K562 (cell line): ENCODE measurements around the gene ZRANB3.

ENCODE experiments used
- AFF1 ChIP-seq, 2 experiments: fragments of 450-650 bp; IDR thresholded peaks; 2 replicates each; pipeline ENCODE4 v1.6.1; 2018; ENCODE audit warnings: mild to moderate bottlenecking in 2 of 2, low read depth in 1 of 2; ENCODE audit not compliant: partially characterized antibody in 2 of 2
- ATF1 ChIP-seq, 2 experiments: fragments of 450-650 bp in 1 of 2; IDR thresholded peaks; 2 replicates each; pipeline ENCODE4 v1.6.1; 2016; ENCODE audit warnings: missing compliant biosample characterization in 1 of 2, missing genetic modification characterization in 1 of 2
- CTCF ChIP-seq, 3 experiments: IDR thresholded peaks in 2 of 3; conservative IDR thresholded peaks in 1 of 3; 2 replicates each; pipeline ENCODE4 v1.5.1; 2011 to 2012; ENCODE audit warnings: low read length in 3 of 3, mild to moderate bottlenecking in 3 of 3, control low read depth in 2 of 3, improper control_type of control experiment in 1 of 3, inconsistent platforms in 1 of 3, low read depth in 1 of 3, mixed read lengths in 1 of 3, moderate library complexity in 1 of 3; ENCODE audit not compliant: insufficient read depth in 2 of 3
- HCFC1 ChIP-seq: IDR thresholded peaks from 2 replicates; pipeline ENCODE4 v1.6.1; 2012; ENCODE audit warnings: low read depth, low read length, improper control_type of control experiment
- HNRNPH1 ChIP-seq: fragments of 200-400 bp; formaldehyde crosslinking; optimal IDR thresholded peaks from 2 replicates; pipeline ENCODE3; 2017; ENCODE audit warnings: low read depth, mild to moderate bottlenecking, low read length, moderate library complexity
- NFXL1 ChIP-seq: fragments of 450-650 bp; formaldehyde crosslinking; IDR thresholded peaks from 2 replicates; pipeline ENCODE4 v1.4.0; 2021; ENCODE audit warnings: mild to moderate bottlenecking
- POLR2AphosphoS5 ChIP-seq: IDR thresholded peaks from 2 replicates; pipeline ENCODE4 v1.6.1; 2011; ENCODE audit warnings: mild to moderate bottlenecking, low read depth, low read length, moderate library complexity; ENCODE audit not compliant: control insufficient read depth, insufficient read depth
- RAD51 ChIP-seq: fragments of 450-650 bp; IDR thresholded peaks from 2 replicates; pipeline ENCODE4 v1.7.1; 2016; ENCODE audit warnings: low read depth, mild to moderate bottlenecking, borderline replicate concordance
- SIRT6 ChIP-seq: IDR thresholded peaks from one replicate; pipeline ENCODE4 v1.6.1; 2012; ENCODE audit warnings: low read depth, mild to moderate bottlenecking, control low read depth, inconsistent platforms, low read length, moderate library complexity
- ZBTB43 ChIP-seq: sonication (generic); formaldehyde crosslinking; IDR thresholded peaks from 2 replicates; pipeline ENCODE4 v1.8.0; 2023; ENCODE audit warnings: mild to moderate bottlenecking, missing genetic modification reagents
- ZNF133 ChIP-seq: fragments of 250-450 bp; sonication (Bioruptor Pico); IDR thresholded peaks from 2 replicates; pipeline ENCODE4 v1.4.0; 2020; ENCODE audit warnings: mild to moderate bottlenecking
- ZNF232 ChIP-seq: sonication (generic); formaldehyde crosslinking; IDR thresholded peaks from 2 replicates; pipeline ENCODE4 v1.8.0; 2022; ENCODE audit warnings: mild to moderate bottlenecking, missing genetic modification reagents
- ZNF507 ChIP-seq: conservative IDR thresholded peaks from 2 replicates; pipeline ENCODE4 v1.6.1; 2017; ENCODE audit warnings: missing genetic modification characterization, missing compliant biosample characterization
- ZNF785 ChIP-seq: fragments of 250-450 bp; sonication (Bioruptor Pico); IDR thresholded peaks from 2 replicates; pipeline ENCODE4 v1.4.0; 2020; ENCODE audit warnings: mild to moderate bottlenecking

DNA sequence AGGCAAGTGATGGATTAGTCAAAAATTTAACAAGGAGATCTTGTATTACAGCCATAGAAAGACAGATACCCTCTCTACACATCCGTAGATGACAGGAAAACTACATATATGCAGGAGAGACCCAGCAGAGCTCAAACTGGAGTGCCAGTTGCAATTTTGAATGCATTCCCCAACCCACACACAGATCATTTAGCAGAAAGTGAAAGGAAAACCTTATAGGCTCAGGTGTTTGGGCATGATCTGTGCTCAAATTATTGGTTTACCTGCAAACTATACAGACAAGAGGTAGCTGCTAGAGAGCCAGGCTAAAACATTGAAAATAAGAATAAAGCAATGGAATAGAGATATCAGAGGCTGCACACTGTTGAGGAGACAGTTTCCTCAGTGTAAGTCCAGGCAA, 427.2 kb downstream of the ZRANB3 start:
- no peak for TF ChIP-seq ZNF232 (CRISPR knock-in tag)
- no peak for TF ChIP-seq HNRNPH1
- no peak for TF ChIP-seq ZNF507 (tag)
- no peak for TF ChIP-seq CTCF (IDR thresholded peaks at IDR 0.05 in 2 of 3, conservative IDR thresholded peaks at IDR 0.05 in 1 of 3; ENCODE audit: insufficient read depth in 2 of 3, low read depth in 1 of 3, low read length in 3 of 3)
- no peak for TF ChIP-seq HCFC1
- no peak for TF ChIP-seq ZNF133 (CRISPR knock-in tag)
- no peak for TF ChIP-seq SIRT6
- TF ChIP-seq POLR2AphosphoS5: no peak
- no peak for TF ChIP-seq ZBTB43 (CRISPR knock-in tag)
- no peak for TF ChIP-seq NFXL1 (CRISPR knock-in tag)
- no peak for TF ChIP-seq RAD51
- no peak for TF ChIP-seq ZNF785 (CRISPR knock-in tag)
- no peak for TF ChIP-seq ATF1 (CRISPR knock-in tag; IDR thresholded peaks at IDR 0.05)
- TF ChIP-seq ATF1 (tag; IDR thresholded peaks at IDR 0.05): no peak
- TF ChIP-seq AFF1 (IDR thresholded peaks at IDR 0.05; ENCODE audit: low read depth in 1 of 2, partially characterized antibody in 2 of 2): no peak
